K562 (cell line): ENCODE data around the gene SLC28A1. TPM values are rescaled to one million over a fixed set of nuclear protein-coding genes. Genes with fewer than 3 reads are reported as not detected.

Source experiments
- CGGBP1 ChIP-seq: fragments of 250-450 bp; sonication (Bioruptor Pico); IDR thresholded peaks from 2 replicates; pipeline ENCODE4 v1.9.0; 2021; ENCODE audit warnings: mild to moderate bottlenecking
- CREM ChIP-seq: IDR thresholded peaks from 2 replicates; pipeline ENCODE4 v1.6.1; 2014; ENCODE audit warnings: antibody characterized with exemption, low read depth
- DIDO1 ChIP-seq: fragments of 450-650 bp; IDR thresholded peaks from 2 replicates; pipeline ENCODE4 v1.6.1; 2016; ENCODE audit warnings: low read depth, missing biosample characterization, missing genetic modification characterization
- ID3 ChIP-seq, 2 experiments: fragments of 250-450 bp in 1 of 2; fragments of 450-650 bp in 1 of 2; sonication (Bioruptor Pico) in 1 of 2; IDR thresholded peaks; 2 replicates each; pipeline versions ENCODE4 v1.6.1 to v1.8.0; 2016 to 2021; ENCODE audit warnings: mild to moderate bottlenecking in 2 of 2, moderate library complexity in 2 of 2, missing compliant biosample characterization in 1 of 2, missing genetic modification characterization in 1 of 2
- KLF13 ChIP-seq: fragments of 450-650 bp; IDR thresholded peaks from 2 replicates; pipeline ENCODE4 v1.6.1; 2016; ENCODE audit warnings: missing genetic modification characterization, low read depth, mild to moderate bottlenecking, missing compliant biosample characterization, moderate library complexity, borderline replicate concordance
- MCM5 ChIP-seq: fragments of 450-650 bp; IDR thresholded peaks from 2 replicates; pipeline ENCODE4 v1.6.1; 2016; ENCODE audit warnings: low read depth
- MTA3 ChIP-seq: fragments of 450-650 bp; formaldehyde crosslinking; IDR thresholded peaks from 2 replicates; pipeline ENCODE4 v1.6.1; 2017; ENCODE audit warnings: mild to moderate bottlenecking, borderline replicate concordance
- RBBP5 ChIP-seq: fragments of 200-600 bp; sonication (generic); IDR thresholded peaks from 2 replicates; pipeline ENCODE4 v1.6.1; 2012; ENCODE audit warnings: borderline replicate concordance, mild to moderate bottlenecking, low read length, control low read depth, inconsistent platforms; ENCODE audit not compliant: insufficient read depth, poor library complexity, severe bottlenecking
- SIN3A ChIP-seq, 2 experiments: fragments of 150-350 bp in 1 of 2; IDR thresholded peaks; 2 replicates each; pipeline ENCODE4 v1.6.1; 2011 to 2016; ENCODE audit warnings: borderline replicate concordance in 2 of 2, low read depth in 2 of 2, low read length in 2 of 2, mild to moderate bottlenecking in 2 of 2, moderate library complexity in 2 of 2; ENCODE audit not compliant: control insufficient read depth in 1 of 2
- SMARCE1 ChIP-seq: fragments of 450-650 bp; IDR thresholded peaks from 2 replicates; pipeline ENCODE4 v1.7.1; 2016; ENCODE audit warnings: mild to moderate bottlenecking
- SP1 ChIP-seq: sonication (generic); formaldehyde crosslinking; IDR thresholded peaks from 2 replicates; pipeline ENCODE4 v1.8.1; 2022; ENCODE audit warnings: mild to moderate bottlenecking, missing genetic modification reagents
- TARDBP ChIP-seq: fragments of 450-650 bp; IDR thresholded peaks from 2 replicates; pipeline ENCODE4 v1.6.1; 2016
- TCF7L2 ChIP-seq: fragments of 150-350 bp; IDR thresholded peaks from 2 replicates; pipeline ENCODE4 v1.6.1; 2016; ENCODE audit warnings: low read depth, mild to moderate bottlenecking, low read length, moderate library complexity
- YY1 ChIP-seq, 3 experiments: IDR thresholded peaks; 2 replicates each; pipeline ENCODE4 v1.6.1; 2011; ENCODE audit warnings: low read length in 2 of 3, mild to moderate bottlenecking in 2 of 3, moderate library complexity in 2 of 3, borderline replicate concordance in 1 of 3, control low read depth in 1 of 3, low read depth in 1 of 3; ENCODE audit not compliant: insufficient read depth in 3 of 3, insufficient replicate concordance in 2 of 3, control insufficient read depth in 1 of 3, insufficient read length in 1 of 3; ENCODE audit errors: extremely low read depth in 1 of 3
- ZNF212 ChIP-seq: fragments of 450-650 bp; formaldehyde crosslinking; IDR thresholded peaks from 2 replicates; pipeline ENCODE4 v1.4.0; 2020; ENCODE audit warnings: mild to moderate bottlenecking
- ZNF3 ChIP-seq: fragments of 250-450 bp; sonication (Bioruptor Pico); IDR thresholded peaks from 2 replicates; pipeline ENCODE4 v1.5.0; 2021; ENCODE audit warnings: mild to moderate bottlenecking, moderate library complexity
- ZNF354B ChIP-seq: fragments of 250-450 bp; sonication (Bioruptor Pico); IDR thresholded peaks from 2 replicates; pipeline ENCODE4 v1.4.0; 2020
- ZNF76 ChIP-seq: fragments of 250-450 bp; sonication (Bioruptor Pico); IDR thresholded peaks from 2 replicates; pipeline ENCODE4 v1.4.0; 2020; ENCODE audit warnings: mild to moderate bottlenecking, moderate library complexity, borderline replicate concordance
- polyA plus RNA-seq, 8 experiments: library from polyadenylated mRNA; depleted of rRNA in 4 of 8; stranded (reverse) in 5 of 8; unstranded in 3 of 8; fragments of >200 nt; fragmentation: Nextera tagmentation in 2 of 8; fragmentation: Illumina TruSeq in 1 of 8; extraction: Ambion mirVana in 2 of 8; extraction: Trizol in 1 of 8; gene quantifications; 2 replicates each; pipeline versions ENCODE4 v1.2.1 to v1.2.3, GENCODE V29; 2011 to 2014; ENCODE audit warnings: inconsistent platforms in 1 of 8, missing spikeins in 1 of 8
- total RNA-seq, 7 experiments: library from RNA; depleted of rRNA in 6 of 7; stranded (reverse); fragments of >200 nt in 6 of 7; fragmentation: Illumina TruSeq in 2 of 7; extraction: Trizol in 2 of 7; gene quantifications; 2 replicates each; pipeline versions ENCODE4 v1.2.1 to v1.2.3, GENCODE V29; 2011 to 2021; ENCODE audit warnings: low replicate concordance in 1 of 7
- TF ChIP-seq, protein P1 (sequence below): sonication (generic); formaldehyde crosslinking; IDR thresholded peaks from 2 replicates; pipeline ENCODE4 v1.8.0; 2022; ENCODE audit warnings: missing genetic modification reagents, mild to moderate bottlenecking, borderline replicate concordance
- TF ChIP-seq, protein P2 (sequence below): fragments of 450-650 bp; formaldehyde crosslinking; IDR thresholded peaks from 2 replicates; pipeline ENCODE4 v1.4.0; 2020; ENCODE audit warnings: mild to moderate bottlenecking, moderate library complexity
- TF ChIP-seq, protein P3 (sequence below): fragments of 250-450 bp; sonication (Bioruptor Pico); IDR thresholded peaks from 2 replicates; pipeline ENCODE4 v1.4.0; 2020

SLC28A1 gene
- total and polyA plus RNA-seq, 9 of the 15 experiments (the other 6 are each of a cell fraction or from before 2014, with no cell fraction given): 0.04 TPM; not detected in 8

DNA sequence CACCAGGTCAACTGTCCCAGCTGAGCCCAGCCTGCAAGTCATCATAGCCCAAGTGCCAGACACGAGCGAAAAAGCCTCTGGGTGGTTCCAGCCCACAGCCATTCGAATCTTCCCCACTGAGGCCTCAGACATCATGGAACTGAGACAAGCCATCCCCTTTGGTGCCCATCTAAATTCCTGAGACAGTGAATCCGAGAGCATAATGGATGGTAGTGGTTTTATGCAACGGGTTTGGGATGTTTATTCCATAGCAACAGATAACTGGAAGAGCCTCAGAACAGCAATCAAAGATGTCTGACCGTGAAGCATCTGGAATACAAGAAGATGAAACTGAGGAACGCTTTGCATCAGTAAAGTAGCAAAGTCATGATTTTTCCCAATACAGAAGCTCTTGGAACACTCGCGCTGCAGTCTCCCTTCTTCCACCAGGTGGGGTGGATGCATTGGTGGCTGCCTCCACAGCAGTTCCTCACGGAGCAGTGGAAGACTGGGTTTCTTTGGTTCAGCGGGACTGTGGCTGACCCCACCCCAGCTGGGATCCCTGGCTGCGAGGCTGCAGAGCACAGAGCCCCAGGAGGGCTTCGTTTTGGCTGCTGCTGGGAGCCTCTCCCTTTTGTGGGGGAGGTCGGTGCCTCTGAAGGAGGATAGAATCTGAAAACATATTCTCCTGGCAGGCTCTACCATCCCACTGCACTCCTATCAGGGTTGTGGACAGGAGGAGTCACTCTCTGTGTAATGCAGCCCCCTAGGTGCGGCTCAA is 70.8 kb downstream of the SLC28A1 start (continued):
- TF ChIP-seq SIN3A (IDR thresholded peaks at IDR 0.05; ENCODE audit: borderline replicate concordance in 2 of 2, control insufficient read depth in 1 of 2, low read depth in 2 of 2, low read length in 2 of 2) (no peak), ZNF354B (CRISPR knock-in tag) (no peak), YY1 (IDR thresholded peaks at IDR 0.05; ENCODE audit: borderline replicate concordance in 1 of 3, control insufficient read depth in 1 of 3, extremely low read depth in 1 of 3, insufficient read depth in 3 of 3, insufficient read length in 1 of 3, insufficient replicate concordance in 2 of 3, low read depth in 1 of 3, low read length in 2 of 3) (no peak), KLF13 (tag) (no peak), DIDO1 (no peak), MCM5 (no peak), CREM (0 out of 2 replicates have a peak, but pooled peaks have one; percentile 22), ZNF212 (no peak), SP1 (CRISPR knock-in tag) (no peak), ID3 (CRISPR knock-in tag; IDR thresholded peaks at IDR 0.05) (no peak), ID3 (tag; IDR thresholded peaks at IDR 0.05) (no peak), RBBP5 (no peak), ZNF76 (CRISPR knock-in tag) (no peak), CGGBP1 (CRISPR knock-in tag) (no peak), TARDBP (no peak), SMARCE1 (no peak), MTA3 (no peak; the same call in 1 of the 2 replicates), ZNF3 (CRISPR knock-in tag) (no peak), TCF7L2 (no peak)
- TF ChIP-seq, protein P1, sequence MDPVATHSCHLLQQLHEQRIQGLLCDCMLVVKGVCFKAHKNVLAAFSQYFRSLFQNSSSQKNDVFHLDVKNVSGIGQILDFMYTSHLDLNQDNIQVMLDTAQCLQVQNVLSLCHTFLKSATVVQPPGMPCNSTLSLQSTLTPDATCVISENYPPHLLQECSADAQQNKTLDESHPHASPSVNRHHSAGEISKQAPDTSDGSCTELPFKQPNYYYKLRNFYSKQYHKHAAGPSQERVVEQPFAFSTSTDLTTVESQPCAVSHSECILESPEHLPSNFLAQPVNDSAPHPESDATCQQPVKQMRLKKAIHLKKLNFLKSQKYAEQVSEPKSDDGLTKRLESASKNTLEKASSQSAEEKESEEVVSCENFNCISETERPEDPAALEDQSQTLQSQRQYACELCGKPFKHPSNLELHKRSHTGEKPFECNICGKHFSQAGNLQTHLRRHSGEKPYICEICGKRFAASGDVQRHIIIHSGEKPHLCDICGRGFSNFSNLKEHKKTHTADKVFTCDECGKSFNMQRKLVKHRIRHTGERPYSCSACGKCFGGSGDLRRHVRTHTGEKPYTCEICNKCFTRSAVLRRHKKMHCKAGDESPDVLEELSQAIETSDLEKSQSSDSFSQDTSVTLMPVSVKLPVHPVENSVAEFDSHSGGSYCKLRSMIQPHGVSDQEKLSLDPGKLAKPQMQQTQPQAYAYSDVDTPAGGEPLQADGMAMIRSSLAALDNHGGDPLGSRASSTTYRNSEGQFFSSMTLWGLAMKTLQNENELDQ: no peak
- TF ChIP-seq, protein P2, sequence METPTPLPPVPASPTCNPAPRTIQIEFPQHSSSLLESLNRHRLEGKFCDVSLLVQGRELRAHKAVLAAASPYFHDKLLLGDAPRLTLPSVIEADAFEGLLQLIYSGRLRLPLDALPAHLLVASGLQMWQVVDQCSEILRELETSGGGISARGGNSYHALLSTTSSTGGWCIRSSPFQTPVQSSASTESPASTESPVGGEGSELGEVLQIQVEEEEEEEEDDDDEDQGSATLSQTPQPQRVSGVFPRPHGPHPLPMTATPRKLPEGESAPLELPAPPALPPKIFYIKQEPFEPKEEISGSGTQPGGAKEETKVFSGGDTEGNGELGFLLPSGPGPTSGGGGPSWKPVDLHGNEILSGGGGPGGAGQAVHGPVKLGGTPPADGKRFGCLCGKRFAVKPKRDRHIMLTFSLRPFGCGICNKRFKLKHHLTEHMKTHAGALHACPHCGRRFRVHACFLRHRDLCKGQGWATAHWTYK: no peak
- TF ChIP-seq, protein P3, sequence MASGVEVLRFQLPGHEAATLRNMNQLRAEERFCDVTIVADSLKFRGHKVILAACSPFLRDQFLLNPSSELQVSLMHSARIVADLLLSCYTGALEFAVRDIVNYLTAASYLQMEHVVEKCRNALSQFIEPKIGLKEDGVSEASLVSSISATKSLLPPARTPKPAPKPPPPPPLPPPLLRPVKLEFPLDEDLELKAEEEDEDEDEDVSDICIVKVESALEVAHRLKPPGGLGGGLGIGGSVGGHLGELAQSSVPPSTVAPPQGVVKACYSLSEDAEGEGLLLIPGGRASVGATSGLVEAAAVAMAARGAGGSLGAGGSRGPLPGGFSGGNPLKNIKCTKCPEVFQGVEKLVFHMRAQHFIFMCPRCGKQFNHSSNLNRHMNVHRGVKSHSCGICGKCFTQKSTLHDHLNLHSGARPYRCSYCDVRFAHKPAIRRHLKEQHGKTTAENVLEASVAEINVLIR: no peak
